RWPE1 (cell line): Measurements from ENCODE around the gene LONP1.

Experiments
- CTCF ChIA-PET: fragments of 350-600 bp; sonication (Branson Sonifier 250); formaldehyde crosslinking; extraction: SDS; loops from one replicate; lab custom pipeline; 2021; lab: Yijun Ruan, JAX
- POLR2A ChIA-PET: fragments of 400-600 bp; formaldehyde crosslinking; extraction: SDS; loops from one replicate; lab custom pipeline; 2020; ENCODE audit warnings: antibody characterized with exemption; ENCODE audit not compliant: low non-redundant PET; lab: Yijun Ruan, JAX
- DNase-seq: peaks from one replicate; pipeline ENCODE4 v3.0.0; 2012; ENCODE audit warnings: low spot score
- H3K27ac ChIP-seq: fragments of 450-650 bp; 2 replicates; pipeline ENCODE4 v1.5.1; 2017
- CTCF ChIP-seq: fragments of 450-650 bp; conservative IDR thresholded peaks from 2 replicates; pipeline ENCODE4 v1.5.1; 2017; ENCODE audit warnings: low read depth, mild to moderate bottlenecking

LONP1 gene

GRCh38 chr19:5719961-5720790 is at the start of gene LONP1, which contains the start of gene CATSPERD:
TSS of gene LONP1 (minus strand) at chr19:5720146. CDS start at chr19:5720132, 14 bp downstream.
TSS of gene CATSPERD (plus strand) at chr19:5720637. CDS start at chr19:5720738, 101 bp downstream.
- ChIA-PET POLR2A (interaction anchor here (0.6 to 0.8 kb wide), 4 partner anchors 14 to 903 kb away, joined by 3 to 9 read pairs (median 4); no protein-coding TSS in a partner anchor), CTCF (interaction anchor here (0.6 to 1.3 kb wide), 6 partner anchors 47 to 1995 kb away, joined by 3 to 4 read pairs (median 3); partner anchors contain the start of gene CLPP)
- H3K27ac ChIP-seq: peak within 1 kb of the TSS; percentile 96
- peak; percentile 90 for TF ChIP-seq CTCF
- peak; percentile 99 for DNase-seq

GRCh38 chr19:5767949-5768348 is 48.0 kb upstream of the LONP1 start:
- ChIA-PET CTCF (interaction anchor here (0.6 kb wide), 1 partner anchor 433 kb away, joined by 5 read pairs; no protein-coding TSS in a partner anchor), POLR2A (no interaction called here)
- H3K27ac ChIP-seq: no peak overlapping the region
- no peak for TF ChIP-seq CTCF
- no peak for DNase-seq

GRCh38 chr19:5765220-5765619 is 45.3 kb upstream of the LONP1 start:
- POLR2A ChIA-PET: no interaction called here
- DNase-seq: no peak
- CTCF ChIA-PET: no interaction called here
- TF ChIP-seq CTCF: no peak
- H3K27ac ChIP-seq: no peak overlapping the region

- H3K27ac ChIP-seq: no peak overlapping the region
- ChIA-PET CTCF (no interaction called here), POLR2A (no interaction called here)
- no peak for TF ChIP-seq CTCF
- no peak for DNase-seq
Observed at GRCh38 chr19:5762608-5763217, 42.8 kb upstream of the LONP1 start.

- ChIA-PET CTCF (no interaction called here), POLR2A (interaction anchor here (0.6 kb wide), 1 partner anchor 19 kb away, joined by 4 read pairs; no protein-coding TSS in a partner anchor)
- DNase-seq: no peak
- TF ChIP-seq CTCF: no peak
- H3K27ac ChIP-seq: no peak overlapping the region
Observed at GRCh38 chr19:5753743-5754142, 33.8 kb upstream of the LONP1 start.

- no peak overlapping the region for H3K27ac ChIP-seq
- ChIA-PET POLR2A (no interaction called here), CTCF (interaction anchor here (0.7 kb wide), 1 partner anchor 30 kb away, joined by 5 read pairs; no protein-coding TSS in a partner anchor)
- DNase-seq: no peak
- TF ChIP-seq CTCF: no peak
Observed at GRCh38 chr19:5751709-5752108, 31.8 kb upstream of the LONP1 start.
